Occipital lobe (tissue), 2 donors: Measurements from ENCODE around the gene STK10. TPM values are rescaled to one million over a fixed set of nuclear protein-coding genes. Genes with fewer than 3 reads are reported as not detected.
"Not testable (repeated sequence)": the region's sequence is repeated elsewhere in the genome, so short reads cannot be mapped to it uniquely, and the experiment has no call there.

Experiments used
- DNase-seq: peaks from one replicate; lab custom pipeline; 2025; lab: John Stamatoyannopoulos, UW
- total RNA-seq: library from RNA; depleted of rRNA; stranded (reverse); fragments of >200 nt; gene quantifications from one replicate; pipeline ENCODE4 v1.2.3, GENCODE V29; 2014

The STK10 gene
- total RNA-seq, 1 donor from 2014 or later, result 9.8 TPM

GRCh38 chr5:172020110-172020786 lies 167.8 kb downstream of the STK10 start:
- DNase-seq, result not testable (repeated sequence)

- DNase-seq, result no peak
These were observed 172.7 kb downstream of the STK10 start for GRCh38 chr5:172015346-172015745.

GRCh38 chr5:172010278-172010677 lies 177.7 kb downstream of the STK10 start:
- DNase-seq, result no peak

GRCh38 chr5:172009536-172010270 lies 178.3 kb downstream of the STK10 start:
- no peak for DNase-seq

GRCh38 chr5:172008689-172009141 lies 179.3 kb downstream of the STK10 start:
- no peak for DNase-seq

- DNase-seq, result no peak
These were observed 179.9 kb downstream of the STK10 start for GRCh38 chr5:172008111-172008455.

- no peak for DNase-seq
These were observed 180.6 kb downstream of the STK10 start for GRCh38 chr5:172007175-172008110.

GRCh38 chr5:172006321-172007174 lies 181.5 kb downstream of the STK10 start, which contains the start of gene FBXW11:
FBXW11 (minus strand) TSS chr5:172006638; CDS start chr5:172006502, 136 bp downstream.
- DNase-seq, result peak; percentile 93

- no peak for DNase-seq
These were observed 182.2 kb downstream of the STK10 start for GRCh38 chr5:172005708-172006320.

GRCh38 chr5:172004824-172005237 lies 183.2 kb downstream of the STK10 start:
- DNase-seq, result no peak

GRCh38 chr5:172003746-172004145 lies 184.3 kb downstream of the STK10 start:
- DNase-seq, result no peak

GRCh38 chr5:172002840-172003512 lies 185.0 kb downstream of the STK10 start:
- DNase-seq, result no peak

GRCh38 chr5:172002310-172002709 lies 185.7 kb downstream of the STK10 start:
- no peak for DNase-seq

- DNase-seq, result no peak
These were observed 188.1 kb downstream of the STK10 start for GRCh38 chr5:171999877-172000276.

GRCh38 chr5:171999100-171999499 lies 188.9 kb downstream of the STK10 start:
- no peak for DNase-seq

- no peak for DNase-seq
These were observed 191.0 kb downstream of the STK10 start for GRCh38 chr5:171997011-171997410.

- DNase-seq, result no peak
These were observed 195.2 kb downstream of the STK10 start for GRCh38 chr5:171992813-171993212.

GRCh38 chr5:171992305-171992704 lies 195.7 kb downstream of the STK10 start:
- no peak for DNase-seq
